HK-2 (cell line): Measurements from ENCODE around the gene CDH23.
A peak's percentile ranks its signal among the peaks of the same experiment; 100 is the strongest.

Experiments
- DNase-seq: peaks from one replicate; pipeline ENCODE4 v3.0.0-alpha.2; 2018; ENCODE audit not compliant: unreplicated experiment

The CDH23 gene

DNA sequence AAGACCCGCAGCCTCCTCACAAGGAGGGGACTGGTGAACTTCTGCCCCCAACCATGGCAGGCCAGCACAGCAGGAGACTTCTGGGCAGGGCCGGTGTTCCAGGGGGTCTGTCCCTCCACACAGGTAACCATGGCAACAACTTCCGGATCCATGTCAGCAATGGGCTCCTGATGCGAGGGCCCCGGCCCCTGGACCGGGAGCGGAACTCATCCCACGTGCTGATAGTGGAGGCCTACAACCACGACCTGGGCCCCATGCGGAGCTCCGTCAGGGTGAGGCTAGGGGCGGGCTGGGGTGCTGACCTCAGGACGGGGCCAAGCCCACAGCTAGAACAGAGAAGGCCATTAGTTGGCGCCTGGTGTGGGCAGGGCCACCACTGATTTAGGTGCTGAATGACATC lies 328.5 kb downstream of the CDH23 start:
- DNase-seq = no peak

DNA sequence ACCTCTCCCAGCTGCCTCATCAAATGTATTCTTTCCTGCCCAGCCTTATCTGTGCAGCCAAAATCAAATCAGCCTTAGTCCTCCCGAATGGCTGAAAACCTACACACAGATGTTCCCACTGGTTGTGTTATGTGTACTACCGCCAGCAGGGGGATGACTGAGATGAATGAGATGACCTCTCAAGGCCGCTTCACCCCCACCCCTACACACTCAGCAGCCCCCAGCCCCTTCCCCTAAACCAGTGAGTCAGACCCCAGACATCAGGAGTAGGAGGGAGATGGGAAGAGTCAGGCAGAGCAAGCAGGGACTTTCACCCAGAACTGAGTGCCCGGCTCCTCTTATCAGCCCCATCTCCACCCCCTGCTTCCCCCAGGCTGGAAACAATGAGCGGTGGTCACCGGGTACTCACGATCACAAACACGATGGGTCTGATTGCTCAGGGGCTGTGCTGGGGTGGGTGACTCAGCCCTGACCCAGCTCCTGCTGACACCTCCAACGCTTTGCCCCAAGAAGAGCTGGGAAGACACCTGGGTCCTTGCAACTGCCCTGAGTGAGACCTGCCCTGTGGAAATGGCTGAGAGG lies 329.4 kb downstream of the CDH23 start:
- DNase-seq = peak; percentile 19

DNA sequence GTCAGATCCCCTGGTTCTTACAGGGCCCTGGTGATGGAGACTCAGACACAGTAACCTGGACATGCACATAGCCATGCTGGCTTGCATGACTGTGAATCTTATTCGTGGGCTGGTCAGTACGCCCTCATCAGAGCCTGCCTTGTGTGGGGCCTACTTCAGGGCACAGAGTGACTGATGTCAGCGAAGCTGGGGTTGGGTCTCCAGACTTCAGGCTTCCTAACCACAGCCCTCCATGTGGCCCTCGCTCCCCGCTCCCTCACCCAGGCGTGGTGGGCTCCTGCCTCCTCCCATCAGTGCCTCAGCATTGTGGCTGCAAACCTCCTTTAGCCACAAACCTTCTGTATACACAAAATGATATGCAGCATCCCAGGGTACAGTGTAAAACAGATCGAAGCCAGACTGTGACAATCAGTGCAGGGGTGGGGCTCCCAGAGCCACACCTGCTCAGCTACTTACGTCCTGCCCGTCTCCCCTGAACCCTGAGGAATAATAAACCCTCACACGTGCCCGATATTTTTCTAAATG lies 329.9 kb downstream of the CDH23 start:
- DNase-seq = no peak

- DNase-seq = no peak
Measured at GRCh38 chr10:71727105-71727737, 330.5 kb downstream of the CDH23 start.

DNA sequence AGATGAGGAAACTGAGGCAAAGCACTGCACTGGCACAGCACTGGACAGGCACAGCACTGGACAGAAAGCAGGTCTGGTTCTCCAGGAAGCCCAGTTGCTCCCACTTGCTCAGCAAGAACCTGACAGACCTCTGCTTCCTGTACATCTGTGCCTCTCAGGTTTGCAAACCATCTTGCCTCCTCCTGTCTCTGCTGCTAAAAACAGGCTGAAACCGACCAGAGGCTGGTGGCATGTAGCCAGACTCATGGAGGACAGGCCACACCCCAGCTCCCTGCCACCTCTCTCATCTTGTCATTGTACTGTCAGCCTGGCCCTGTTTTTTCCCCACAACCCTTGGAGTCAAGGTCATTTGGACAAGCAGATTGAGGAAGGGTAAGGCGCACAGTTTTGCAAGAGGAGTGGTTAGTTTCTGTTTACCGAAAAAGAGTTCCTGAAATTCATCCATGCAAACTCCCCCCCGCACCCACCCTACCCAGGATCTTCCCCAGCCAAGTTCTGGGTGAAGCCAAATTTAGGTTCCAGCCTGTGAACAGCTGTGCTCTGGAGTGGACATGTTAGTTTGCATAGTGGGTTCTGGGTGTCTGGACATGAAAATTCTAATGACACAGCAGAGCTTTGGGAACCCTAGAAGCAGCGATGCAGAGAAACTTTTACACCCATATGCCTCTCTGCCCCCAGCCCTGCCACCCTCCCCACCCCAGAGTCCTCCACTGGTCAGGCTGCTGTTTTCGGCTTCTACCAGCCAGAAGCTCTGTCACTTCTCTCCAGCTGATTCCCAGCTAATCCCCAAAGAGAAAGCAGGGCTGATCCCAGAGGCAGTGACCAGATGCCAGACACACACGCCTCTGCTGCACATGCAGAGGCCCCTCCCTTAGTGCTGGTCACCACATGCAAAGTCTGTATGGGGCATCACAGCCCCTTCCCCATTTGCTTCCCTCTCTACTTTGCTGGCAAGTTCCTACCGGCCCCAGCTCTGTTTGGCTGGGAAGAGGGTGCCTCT lies 331.3 kb downstream of the CDH23 start:
- no peak for DNase-seq

- no peak for DNase-seq
Measured at GRCh38 chr10:71729161-71729636, 332.5 kb downstream of the CDH23 start.

GRCh38 chr10:71731791-71732190 lies 335.1 kb downstream of the CDH23 start:
- DNase-seq = no peak

- DNase-seq = no peak
Measured at GRCh38 chr10:71734797-71735196, 338.1 kb downstream of the CDH23 start.

GRCh38 chr10:71735709-71736569 lies 339.2 kb downstream of the CDH23 start:
- no peak for DNase-seq

DNA sequence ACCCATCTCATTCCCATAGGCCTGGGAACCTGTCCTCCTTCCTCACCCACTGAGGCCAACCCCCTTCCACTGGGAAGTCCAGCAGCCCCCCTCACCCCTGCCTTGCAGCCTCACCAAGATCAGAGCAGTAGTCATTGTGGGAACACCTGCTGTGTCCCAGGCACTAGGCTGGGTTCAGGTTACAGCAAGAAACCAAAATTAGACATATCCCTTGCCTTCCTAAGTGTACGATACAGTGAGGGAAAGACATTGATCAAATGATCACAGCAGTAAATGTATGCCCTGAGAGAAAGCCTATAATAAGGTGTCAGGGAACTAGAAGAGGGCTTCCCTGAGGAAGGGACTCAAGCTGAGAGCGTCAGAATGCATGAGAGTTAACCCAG lies 339.8 kb downstream of the CDH23 start:
- DNase-seq = no peak

DNA sequence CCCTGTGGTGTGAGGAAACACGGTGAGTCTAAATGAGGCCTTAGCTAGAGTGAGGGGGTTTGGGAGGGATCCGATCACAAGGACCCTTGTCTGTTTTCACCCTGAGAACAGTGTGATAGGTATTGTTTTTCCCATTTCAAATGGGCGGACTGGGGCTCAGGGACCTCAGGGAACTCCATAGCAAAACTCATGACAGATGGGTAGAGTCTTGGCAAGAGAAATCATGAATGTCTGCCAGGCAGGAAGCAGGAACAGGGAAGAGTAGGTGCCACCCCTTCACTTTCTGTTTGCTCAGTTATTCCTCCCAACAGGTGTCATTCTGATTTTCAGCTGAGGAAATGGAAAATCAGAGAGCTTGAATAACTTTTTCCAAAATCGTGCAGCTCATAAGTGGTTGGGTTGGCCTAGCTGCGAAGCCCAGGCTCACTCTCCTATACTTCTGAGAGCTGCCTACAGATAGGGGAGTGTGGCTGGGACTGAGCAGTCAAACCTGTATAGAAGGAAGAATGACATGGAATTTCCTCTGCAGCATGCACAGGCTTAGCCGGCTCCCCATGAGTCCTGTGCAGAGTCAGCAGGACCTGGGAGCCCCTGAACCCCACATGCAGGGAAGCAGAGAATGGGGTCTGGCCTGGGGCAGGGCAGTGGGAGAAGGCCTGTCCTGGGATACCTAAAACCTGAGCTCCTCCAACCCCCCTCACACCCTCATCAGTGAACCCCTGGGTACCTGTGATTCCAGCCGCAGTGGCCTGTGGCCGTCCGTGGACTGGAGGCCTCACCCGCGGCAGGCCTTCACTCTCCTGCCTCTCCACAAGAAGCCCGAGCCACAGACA lies 340.5 kb downstream of the CDH23 start:
- no peak for DNase-seq

- no peak for DNase-seq
Measured at GRCh38 chr10:71737834-71738197, 341.1 kb downstream of the CDH23 start.

- no peak for DNase-seq
Measured at GRCh38 chr10:71739358-71739900, 342.7 kb downstream of the CDH23 start.

DNA sequence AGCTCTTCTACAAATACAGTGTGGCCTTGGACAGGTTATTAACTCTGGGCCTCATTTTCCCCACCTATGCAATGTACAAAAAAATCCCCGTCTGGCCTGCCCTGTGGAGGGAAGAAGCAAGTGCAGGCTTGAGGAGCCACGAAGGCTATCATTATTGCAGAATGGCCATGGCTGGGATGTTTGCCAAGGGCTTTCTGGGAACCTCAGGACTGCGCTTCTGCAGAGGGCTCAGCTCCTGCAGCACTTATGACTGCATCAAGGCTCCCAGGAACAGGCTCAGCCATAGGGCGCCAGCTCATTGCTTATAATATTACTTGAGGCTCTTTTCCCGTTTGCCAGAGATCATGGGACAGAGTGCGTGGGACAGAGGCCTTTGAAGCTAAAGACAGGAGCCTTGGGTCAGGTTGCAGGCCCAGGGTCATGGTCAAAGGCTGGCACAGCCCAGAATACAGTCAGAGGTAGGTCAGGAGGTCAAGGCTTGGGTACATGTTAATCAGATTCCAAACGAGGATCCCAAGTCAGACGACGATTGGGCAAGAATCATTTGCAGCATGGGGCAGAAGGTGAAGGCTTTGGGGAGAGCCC lies 343.4 kb downstream of the CDH23 start:
- no peak for DNase-seq

- no peak for DNase-seq
Measured at GRCh38 chr10:71741029-71741428, 344.3 kb downstream of the CDH23 start.

GRCh38 chr10:71741671-71742070 lies 345.0 kb downstream of the CDH23 start:
- no peak for DNase-seq

GRCh38 chr10:71742301-71743088 lies 345.8 kb downstream of the CDH23 start:
- no peak for DNase-seq

DNA sequence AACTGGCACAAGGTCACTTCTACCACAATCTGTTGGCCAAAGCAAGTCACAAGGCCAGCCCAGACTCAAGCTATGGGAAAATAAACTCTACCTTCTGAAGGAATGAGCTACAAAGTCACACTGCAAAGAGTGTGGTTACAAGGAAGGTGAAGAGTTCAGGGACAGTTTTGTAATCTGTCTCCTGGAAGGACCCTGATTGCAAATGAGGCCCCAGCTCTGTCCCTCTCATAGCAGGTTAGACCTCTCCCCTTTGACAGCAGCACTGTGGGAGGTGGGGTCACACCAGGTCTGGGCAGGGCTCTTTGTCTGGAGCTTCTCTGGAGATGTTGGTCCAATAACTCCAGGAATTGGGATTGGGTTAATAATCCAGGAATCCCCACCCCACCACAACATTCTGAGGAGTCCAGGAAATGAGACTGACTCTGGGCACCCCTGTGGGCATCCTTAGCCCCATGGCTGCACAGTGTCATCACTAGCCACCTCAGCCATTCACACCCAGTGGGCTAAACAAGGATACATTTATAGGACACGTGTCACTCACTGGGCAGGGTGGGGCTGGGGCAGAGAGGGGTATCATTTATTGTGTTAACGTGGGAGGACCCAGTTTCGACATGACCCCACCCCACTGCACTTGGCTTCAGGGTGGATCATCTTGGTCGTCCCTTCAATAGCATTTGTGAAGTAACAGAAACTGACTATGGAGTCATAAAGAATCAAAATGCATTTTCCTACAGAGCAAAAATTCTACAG lies 346.5 kb downstream of the CDH23 start:
- DNase-seq = no peak
